ENCODE data around the gene GRK1.
"Not testable (repeated sequence)": the region's sequence is repeated elsewhere in the genome, so short reads cannot be mapped to it uniquely, and the experiment has no call there.

The GRK1 gene

GRCh38 chr13:113666951-113667701, at the start of gene GRK1:
Gene GRK1, plus strand, starts transcription at chr13:113667219. Its CDS starts 168 bp downstream, at chr13:113667387.
- Histone ChIP-seq H3K4me3 (no peak within 1 kb of the TSS), H3K27ac (no peak within 1 kb of the TSS), H3K9ac (ENCODE audit: insufficient read length) (no peak within 1 kb of the TSS), H3K36me3 (ENCODE audit: insufficient read depth, low read length) (no peaks in the 10 kb centered on the region), H3K9me3 (ENCODE audit: low read depth, low read length) (no peaks in the 10 kb centered on the region)
- no peak for DNase-seq (ENCODE audit: low read depth, low spot score)
- no peak for TF ChIP-seq FOXP2 (optimal IDR thresholded peaks at IDR 0.05; ENCODE audit: control extremely low read depth, extremely low read length, insufficient read depth)
- no peak for TF ChIP-seq POLR2AphosphoS5 (IDR thresholded peaks at IDR 0.05; ENCODE audit: borderline replicate concordance, low read depth, low read length)
- no peak for TF ChIP-seq EZH2 (IDR thresholded peaks at IDR 0.05)

GRCh38 chr13:113617961-113618360, 49.1 kb upstream of the GRK1 start:
- no peaks in the 10 kb centered on the region for H3K9me3 ChIP-seq (ENCODE audit: low read depth, low read length)
- H3K4me3 ChIP-seq: no peak overlapping the region
- TF ChIP-seq POLR2AphosphoS5 (IDR thresholded peaks at IDR 0.05; ENCODE audit: borderline replicate concordance, low read depth, low read length) (no peak), EZH2 (IDR thresholded peaks at IDR 0.05) (no peak), FOXP2 (optimal IDR thresholded peaks at IDR 0.05; ENCODE audit: control extremely low read depth, extremely low read length, insufficient read depth) (no peak)
- peaks cover 41% of the 10 kb centered on the region; the same call in 1 of the 2 replicates for H3K36me3 ChIP-seq (ENCODE audit: insufficient read depth, low read length)
- no peak overlapping the region for H3K27ac ChIP-seq
- no peak overlapping the region for H3K9ac ChIP-seq (ENCODE audit: insufficient read length)
- no peak for DNase-seq (ENCODE audit: low read depth, low spot score)

GRCh38 chr13:113618455-113618854, 48.6 kb upstream of the GRK1 start:
- H3K9me3 ChIP-seq (ENCODE audit: low read depth, low read length): no peaks in the 10 kb centered on the region
- H3K4me3 ChIP-seq: no peak overlapping the region
- H3K9ac ChIP-seq (ENCODE audit: insufficient read length): no peak overlapping the region
- DNase-seq (ENCODE audit: low read depth, low spot score): no peak
- TF ChIP-seq FOXP2 (optimal IDR thresholded peaks at IDR 0.05; ENCODE audit: control extremely low read depth, extremely low read length, insufficient read depth) (no peak), POLR2AphosphoS5 (IDR thresholded peaks at IDR 0.05; ENCODE audit: borderline replicate concordance, low read depth, low read length) (no peak), EZH2 (IDR thresholded peaks at IDR 0.05) (no peak)
- no peak overlapping the region for H3K27ac ChIP-seq
- H3K36me3 ChIP-seq (ENCODE audit: insufficient read depth, low read length): peaks cover 41% of the 10 kb centered on the region; the same call in 1 of the 2 replicates

GRCh38 chr13:113620036-113620796, 46.8 kb upstream of the GRK1 start:
- DNase-seq (ENCODE audit: low read depth, low spot score): no peak
- no peak overlapping the region for H3K27ac ChIP-seq
- H3K9me3 ChIP-seq (ENCODE audit: low read depth, low read length): no peaks in the 10 kb centered on the region
- H3K4me3 ChIP-seq: no peak overlapping the region
- H3K9ac ChIP-seq (ENCODE audit: insufficient read length): no peak overlapping the region
- TF ChIP-seq FOXP2 (optimal IDR thresholded peaks at IDR 0.05; ENCODE audit: control extremely low read depth, extremely low read length, insufficient read depth) (no peak), POLR2AphosphoS5 (IDR thresholded peaks at IDR 0.05; ENCODE audit: borderline replicate concordance, low read depth, low read length) (no peak), EZH2 (IDR thresholded peaks at IDR 0.05) (no peak)
- H3K36me3 ChIP-seq (ENCODE audit: insufficient read depth, low read length): peaks cover 40% of the 10 kb centered on the region

- TF ChIP-seq POLR2AphosphoS5 (IDR thresholded peaks at IDR 0.05; ENCODE audit: borderline replicate concordance, low read depth, low read length): no peak
- no peak for TF ChIP-seq EZH2 (IDR thresholded peaks at IDR 0.05)
- no peak for TF ChIP-seq FOXP2 (optimal IDR thresholded peaks at IDR 0.05; ENCODE audit: control extremely low read depth, extremely low read length, insufficient read depth)
- H3K36me3 ChIP-seq (ENCODE audit: insufficient read depth, low read length): peaks cover 43% of the 10 kb centered on the region
- no peaks in the 10 kb centered on the region for H3K9me3 ChIP-seq (ENCODE audit: low read depth, low read length)
- no peak overlapping the region for H3K9ac ChIP-seq (ENCODE audit: insufficient read length)
- H3K27ac ChIP-seq: no peak overlapping the region
- H3K4me3 ChIP-seq: no peak overlapping the region
- DNase-seq (ENCODE audit: low read depth, low spot score): no peak
Measured at GRCh38 chr13:113621046-113621445, 46.0 kb upstream of the GRK1 start.

GRCh38 chr13:113621498-113621897, 45.5 kb upstream of the GRK1 start:
- not testable (repeated sequence) for H3K4me3 ChIP-seq; H3K9me3 ChIP-seq (ENCODE audit: low read depth, low read length); H3K9ac ChIP-seq (ENCODE audit: insufficient read length); H3K27ac ChIP-seq; DNase-seq (ENCODE audit: low read depth, low spot score)
- peaks cover 43% of the 10 kb centered on the region for H3K36me3 ChIP-seq (ENCODE audit: insufficient read depth, low read length)

- H3K36me3 ChIP-seq (ENCODE audit: insufficient read depth, low read length): peaks cover 43% of the 10 kb centered on the region
- H3K9me3 ChIP-seq (ENCODE audit: low read depth, low read length); H3K27ac ChIP-seq; H3K4me3 ChIP-seq; H3K9ac ChIP-seq (ENCODE audit: insufficient read length); DNase-seq (ENCODE audit: low read depth, low spot score): not testable (repeated sequence)
Measured at GRCh38 chr13:113621986-113622550, 45.0 kb upstream of the GRK1 start.

GRCh38 chr13:113622791-113623490, 44.1 kb upstream of the GRK1 start:
- Histone ChIP-seq H3K4me3 (no peak overlapping the region), H3K27ac (no peak overlapping the region), H3K36me3 (ENCODE audit: insufficient read depth, low read length) (peaks cover 50% of the 10 kb centered on the region), H3K9ac (ENCODE audit: insufficient read length) (no peak overlapping the region), H3K9me3 (ENCODE audit: low read depth, low read length) (no peaks in the 10 kb centered on the region)
- TF ChIP-seq FOXP2 (optimal IDR thresholded peaks at IDR 0.05; ENCODE audit: control extremely low read depth, extremely low read length, insufficient read depth) (no peak), EZH2 (IDR thresholded peaks at IDR 0.05) (no peak), POLR2AphosphoS5 (IDR thresholded peaks at IDR 0.05; ENCODE audit: borderline replicate concordance, low read depth, low read length) (no peak)
- DNase-seq (ENCODE audit: low read depth, low spot score): no peak

All from SK-N-MC (cell line).